Measurements from ENCODE around the gene REN. TPM values are rescaled to one million over a fixed set of nuclear protein-coding genes. Genes with fewer than 3 reads are reported as not detected.

Gene REN
- total RNA-seq, 1 donor from 2014 or later: not detected

DNA sequence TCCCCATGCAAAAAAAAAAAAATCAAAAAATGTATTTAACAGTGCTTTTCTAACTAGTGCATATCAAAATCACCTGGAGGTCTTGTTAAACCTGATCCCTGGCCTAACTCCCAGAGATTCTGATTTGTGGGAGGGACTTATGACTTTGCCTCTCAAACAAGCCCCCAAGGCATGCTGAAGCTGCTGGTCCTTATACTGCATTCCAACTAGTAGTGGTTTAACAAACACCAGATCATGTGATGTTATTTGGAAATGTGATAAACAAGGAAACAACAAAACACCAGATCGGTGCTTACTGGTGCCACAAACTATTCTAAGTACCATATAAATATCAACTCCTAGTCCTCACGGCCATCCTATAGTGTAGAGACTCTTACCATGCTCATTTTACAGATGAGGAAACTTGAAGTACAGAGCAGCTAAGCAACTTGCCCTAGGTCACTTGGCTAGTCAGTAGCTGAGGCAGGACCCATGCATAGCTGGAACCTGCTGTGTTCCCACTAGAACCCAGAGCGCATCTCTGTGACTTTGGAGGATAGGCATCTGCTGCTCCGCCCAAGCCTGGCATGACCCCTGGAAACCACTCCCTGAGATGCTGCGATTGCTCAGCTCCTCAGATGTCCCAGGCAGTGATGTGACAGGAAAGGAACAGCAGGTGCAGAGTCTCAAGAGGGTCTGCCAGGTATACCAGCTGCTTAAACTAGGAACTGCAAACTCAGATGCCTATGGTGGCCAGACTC lies 55.1 kb downstream of the REN start:
- peaks cover 0 to 4% of the 10 kb centered on the region in 2 donors for H3K36me3 ChIP-seq
- H3K9me3 ChIP-seq: no peaks in the 10 kb centered on the region
- intact Hi-C loops (cut with DNase I): no loop called here
- no peak overlapping the region for H3K4me3 ChIP-seq
- peaks cover 0 to 6% of the 10 kb centered on the region in 2 donors for H3K4me1 ChIP-seq
- no peaks in the 10 kb centered on the region for H3K27me3 ChIP-seq
- TF ChIP-seq, protein P1, sequence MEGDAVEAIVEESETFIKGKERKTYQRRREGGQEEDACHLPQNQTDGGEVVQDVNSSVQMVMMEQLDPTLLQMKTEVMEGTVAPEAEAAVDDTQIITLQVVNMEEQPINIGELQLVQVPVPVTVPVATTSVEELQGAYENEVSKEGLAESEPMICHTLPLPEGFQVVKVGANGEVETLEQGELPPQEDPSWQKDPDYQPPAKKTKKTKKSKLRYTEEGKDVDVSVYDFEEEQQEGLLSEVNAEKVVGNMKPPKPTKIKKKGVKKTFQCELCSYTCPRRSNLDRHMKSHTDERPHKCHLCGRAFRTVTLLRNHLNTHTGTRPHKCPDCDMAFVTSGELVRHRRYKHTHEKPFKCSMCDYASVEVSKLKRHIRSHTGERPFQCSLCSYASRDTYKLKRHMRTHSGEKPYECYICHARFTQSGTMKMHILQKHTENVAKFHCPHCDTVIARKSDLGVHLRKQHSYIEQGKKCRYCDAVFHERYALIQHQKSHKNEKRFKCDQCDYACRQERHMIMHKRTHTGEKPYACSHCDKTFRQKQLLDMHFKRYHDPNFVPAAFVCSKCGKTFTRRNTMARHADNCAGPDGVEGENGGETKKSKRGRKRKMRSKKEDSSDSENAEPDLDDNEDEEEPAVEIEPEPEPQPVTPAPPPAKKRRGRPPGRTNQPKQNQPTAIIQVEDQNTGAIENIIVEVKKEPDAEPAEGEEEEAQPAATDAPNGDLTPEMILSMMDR (IDR thresholded peaks at IDR 0.05): no peak
- no peak overlapping the region for H3K27ac ChIP-seq
- no peak for DNase-seq (ENCODE audit: low spot score in 2 of 2)

DNA sequence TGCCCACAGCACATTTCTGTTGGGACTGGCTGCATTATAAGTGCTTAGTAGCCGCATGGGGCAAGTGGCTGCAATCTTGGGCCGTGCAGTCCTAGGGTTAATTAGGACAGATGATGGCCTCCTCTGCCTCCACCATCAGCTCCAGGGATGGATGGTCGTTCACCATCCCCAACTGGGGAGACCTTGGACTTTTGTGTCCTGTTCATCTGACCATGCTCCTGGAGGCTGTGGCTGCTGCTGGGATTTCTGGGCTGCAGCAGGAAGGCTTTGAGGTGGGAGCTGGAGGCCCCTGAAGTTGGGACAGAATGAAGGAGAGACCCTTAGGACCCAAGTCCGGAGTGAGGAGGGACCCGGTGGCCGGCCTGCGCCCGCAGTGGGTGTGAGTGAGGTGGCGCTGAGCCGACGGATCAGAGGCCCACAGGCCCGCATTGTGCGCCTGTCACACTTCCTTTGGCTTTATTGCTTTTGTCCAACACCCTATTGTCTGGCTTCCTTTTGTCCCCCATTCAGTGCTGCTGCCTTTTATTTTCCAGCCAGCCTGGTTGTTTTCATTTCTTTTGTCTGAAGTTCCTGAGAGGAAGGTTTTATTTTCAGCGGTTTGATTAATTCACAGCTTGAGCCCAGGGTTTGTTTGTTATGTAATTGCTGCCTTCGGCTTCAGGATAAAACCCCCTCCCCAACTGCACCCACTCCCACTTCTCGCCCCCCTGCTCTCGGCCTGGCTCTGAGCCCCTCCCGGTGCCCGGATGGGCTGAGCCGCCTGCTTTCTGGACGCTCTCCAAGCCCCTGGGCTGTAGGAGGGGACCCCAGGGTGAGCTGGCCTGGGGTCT lies 57.6 kb downstream of the REN start:
- Histone ChIP-seq H3K9me3 (no peaks in the 10 kb centered on the region), H3K4me1 (peaks cover 0 to 10% of the 10 kb centered on the region in 2 donors), H3K27ac (no peak overlapping the region), H3K36me3 (no peaks in the 10 kb centered on the region), H3K27me3 (no peaks in the 10 kb centered on the region), H3K4me3 (no peak overlapping the region)
- TF ChIP-seq, protein P1 (IDR thresholded peaks at IDR 0.05): no peak
- intact Hi-C loops (cut with DNase I): no loop called here
- DNase-seq (ENCODE audit: low spot score in 2 of 2): no peak

DNA sequence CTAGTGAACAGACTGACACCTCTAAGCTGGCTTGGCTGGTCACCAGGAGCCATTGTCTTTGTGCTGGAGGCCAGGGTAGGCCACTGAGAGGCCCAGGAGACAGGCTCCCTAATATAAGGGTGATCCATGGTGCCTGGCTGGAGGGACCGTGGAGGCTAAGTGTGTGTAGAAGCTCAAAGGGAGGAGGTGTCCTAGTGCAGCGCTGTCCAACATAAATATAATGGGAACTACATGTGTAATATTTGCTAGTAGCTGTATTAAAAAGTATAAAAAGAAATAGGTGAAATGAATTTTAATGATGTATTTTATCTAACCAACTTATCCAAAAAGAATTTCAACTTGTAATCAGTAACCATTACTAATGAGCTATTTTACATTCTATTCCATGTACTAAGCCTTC lies 58.2 kb downstream of the REN start:
- intact Hi-C loops (cut with DNase I): no loop called here
- H3K4me3 ChIP-seq: no peak overlapping the region
- no peak overlapping the region for H3K27ac ChIP-seq

DNA sequence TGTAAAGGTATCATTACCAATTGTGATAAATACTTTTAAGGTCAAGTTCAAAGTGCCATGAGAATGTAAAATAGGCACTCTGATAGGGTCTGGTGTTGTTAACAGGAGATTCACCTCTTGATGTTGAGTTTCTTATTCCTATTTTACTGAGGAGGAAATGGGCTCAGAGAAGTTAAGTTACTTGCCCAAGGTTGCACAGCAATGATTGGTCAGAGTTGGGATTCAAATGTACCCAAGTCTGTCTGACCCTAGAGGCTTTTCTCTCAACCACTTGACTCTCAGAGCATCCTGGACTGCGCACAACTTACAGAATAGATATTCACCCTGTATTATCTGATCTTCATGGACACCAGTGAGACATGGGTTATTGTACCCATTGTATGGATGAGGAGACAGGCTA lies 59.3 kb downstream of the REN start:
- intact Hi-C loops (cut with DNase I): no loop called here
- Histone ChIP-seq H3K4me3 (no peak overlapping the region), H3K27ac (no peak overlapping the region), H3K9me3 (no peaks in the 10 kb centered on the region), H3K27me3 (no peaks in the 10 kb centered on the region), H3K36me3 (no peaks in the 10 kb centered on the region), H3K4me1 (peaks cover 0 to 23% of the 10 kb centered on the region in 2 donors)
- no peak for DNase-seq (ENCODE audit: low spot score in 2 of 2)
- TF ChIP-seq, protein P1 (IDR thresholded peaks at IDR 0.05): no peak

More for the DNA sequence above, 58.2 kb downstream of the REN start:
- Histone ChIP-seq H3K9me3 (no peaks in the 10 kb centered on the region), H3K36me3 (no peaks in the 10 kb centered on the region), H3K27me3 (no peaks in the 10 kb centered on the region), H3K4me1 (peaks cover 0 to 16% of the 10 kb centered on the region in 2 donors)
- TF ChIP-seq, protein P1 (IDR thresholded peaks at IDR 0.05): no peak
- DNase-seq (ENCODE audit: low spot score in 2 of 2): no peak

DNA sequence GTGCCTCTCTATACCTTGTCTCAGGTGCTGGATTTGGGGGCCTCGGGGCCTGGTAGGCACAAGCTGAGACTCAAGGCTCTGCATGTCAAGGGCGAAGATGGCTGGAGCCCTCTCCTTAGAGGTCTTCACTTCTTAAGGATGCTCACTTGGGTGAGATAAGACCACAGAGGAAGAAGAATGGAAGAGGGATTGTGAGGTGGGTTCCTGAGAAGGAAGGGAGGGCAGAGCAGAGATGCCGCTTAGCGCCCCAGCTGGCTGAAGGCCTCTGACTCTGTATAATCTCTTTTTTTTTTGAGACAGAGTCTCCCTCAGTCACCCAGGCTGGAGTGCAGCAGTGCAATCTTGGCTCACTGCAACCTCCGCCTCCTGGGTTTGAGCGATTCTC lies 61.0 kb downstream of the REN start:
- Histone ChIP-seq H3K27me3 (no peaks in the 10 kb centered on the region), H3K4me1 (peaks cover 0 to 23% of the 10 kb centered on the region in 2 donors), H3K27ac (no peak overlapping the region), H3K9me3 (no peaks in the 10 kb centered on the region), H3K36me3 (no peaks in the 10 kb centered on the region), H3K4me3 (no peak overlapping the region)
- TF ChIP-seq, protein P1 (IDR thresholded peaks at IDR 0.05): no peak
- intact Hi-C loops (cut with DNase I): no loop called here
- DNase-seq (ENCODE audit: low spot score in 2 of 2): no peak

Other genes with a start within 250 kb of the REN start
- 70.1 TPM for gene SOX13, start 93.2 kb downstream of the REN start, total RNA-seq
- 22.0 TPM for gene ETNK2, start 14.3 kb downstream of the REN start, total RNA-seq
- gene KISS1, start 30.2 kb upstream of the REN start, total RNA-seq: not detected
- gene GOLT1A, start 47.7 kb upstream of the REN start, total RNA-seq: not detected
- gene PLEKHA6, start 193.6 kb upstream of the REN start, total RNA-seq: 4.9 TPM
- gene PPP1R15B, start 245.5 kb upstream of the REN start, total RNA-seq: 36.1 TPM